Measurements from ENCODE around the gene DNTT. TPM values are rescaled to one million over a fixed set of nuclear protein-coding genes. Genes with fewer than 3 reads are reported as not detected.

Gene DNTT
- polyA plus RNA-seq, 2 donors = not detected

GRCh38 chr10:96352582-96352981 is 48.3 kb downstream of the DNTT start:
- H3K4me3 ChIP-seq (ENCODE audit: low read depth in 1 of 2, low read length in 2 of 2) = no peak overlapping the region
- H3K27ac ChIP-seq (ENCODE audit: low read depth in 2 of 2, low read length in 1 of 2) = no peak overlapping the region
- no peaks in the 10 kb centered on the region for H3K9me3 ChIP-seq (ENCODE audit: control insufficient read depth in 2 of 2, insufficient read depth in 1 of 2, low read depth in 1 of 2, low read length in 1 of 2)
- WGBS, 2 donors = 69 to 70% methylated on average over 4 of the region's 4 CpGs
- no peaks in the 10 kb centered on the region for H3K4me1 ChIP-seq (ENCODE audit: control insufficient read depth in 2 of 2, insufficient read depth in 2 of 2, low read length in 1 of 2)
- H3K27me3 ChIP-seq (ENCODE audit: control insufficient read depth in 1 of 2, insufficient read depth in 2 of 2, low read length in 2 of 2) = no peaks in the 10 kb centered on the region
- H3K36me3 ChIP-seq (ENCODE audit: control insufficient read depth in 2 of 2, insufficient read depth in 2 of 2, low read length in 1 of 2) = no peaks in the 10 kb centered on the region

DNA sequence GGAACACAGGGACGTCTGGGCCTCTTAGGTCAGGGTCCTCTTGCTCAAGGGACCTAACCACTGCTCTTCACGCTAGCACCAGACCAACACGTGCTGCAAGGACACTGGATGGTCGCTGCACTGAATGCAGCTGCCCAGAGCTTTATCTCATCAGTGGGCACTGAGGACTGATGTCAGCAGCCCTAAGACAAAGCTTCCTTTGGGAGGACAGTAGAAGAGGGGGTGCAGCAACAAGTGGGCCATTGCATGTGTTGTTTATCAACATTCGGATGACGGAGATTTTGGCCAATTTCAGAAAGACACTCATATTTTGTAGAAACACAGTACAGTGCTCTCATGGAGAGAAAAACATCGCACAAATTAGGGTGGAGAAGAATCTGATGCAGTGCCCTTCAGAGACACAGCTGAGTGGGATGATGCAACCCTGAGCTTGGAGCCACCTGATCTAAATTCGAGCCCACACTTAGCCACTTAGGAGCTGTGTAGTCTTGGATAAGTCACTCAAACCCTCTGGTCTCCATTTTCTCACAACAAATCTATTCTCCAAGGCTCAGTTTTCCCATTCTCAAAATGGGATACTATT is 52.9 kb downstream of the DNTT start:
- H3K4me3 ChIP-seq (ENCODE audit: low read depth in 1 of 2, low read length in 2 of 2) = no peak overlapping the region
- H3K9me3 ChIP-seq (ENCODE audit: control insufficient read depth in 2 of 2, insufficient read depth in 1 of 2, low read depth in 1 of 2, low read length in 1 of 2) = no peaks in the 10 kb centered on the region
- WGBS, 2 donors = 75 to 77% methylated on average over 8 of the region's 8 CpGs
- H3K36me3 ChIP-seq (ENCODE audit: control insufficient read depth in 2 of 2, insufficient read depth in 2 of 2, low read length in 1 of 2) = no peaks in the 10 kb centered on the region
- H3K27me3 ChIP-seq (ENCODE audit: control insufficient read depth in 1 of 2, insufficient read depth in 2 of 2, low read length in 2 of 2) = no peaks in the 10 kb centered on the region
- H3K27ac ChIP-seq (ENCODE audit: low read depth in 2 of 2, low read length in 1 of 2) = no peak overlapping the region
- H3K4me1 ChIP-seq (ENCODE audit: control insufficient read depth in 2 of 2, insufficient read depth in 2 of 2, low read length in 1 of 2) = no peaks in the 10 kb centered on the region

- no peaks in the 10 kb centered on the region for H3K9me3 ChIP-seq (ENCODE audit: control insufficient read depth in 2 of 2, insufficient read depth in 1 of 2, low read depth in 1 of 2, low read length in 1 of 2)
- no peak within 1 kb of the TSS for H3K4me3 ChIP-seq (ENCODE audit: low read depth in 1 of 2, low read length in 2 of 2)
- 78 to 80% methylated on average over 7 of the region's 7 CpGs for WGBS, 2 donors
- no peaks in the 10 kb centered on the region for H3K4me1 ChIP-seq (ENCODE audit: control insufficient read depth in 2 of 2, insufficient read depth in 2 of 2, low read length in 1 of 2)
- H3K27ac ChIP-seq (ENCODE audit: low read depth in 2 of 2, low read length in 1 of 2) = no peak within 1 kb of the TSS
- no peaks in the 10 kb centered on the region for H3K36me3 ChIP-seq (ENCODE audit: control insufficient read depth in 2 of 2, insufficient read depth in 2 of 2, low read length in 1 of 2)
- H3K27me3 ChIP-seq (ENCODE audit: control insufficient read depth in 1 of 2, insufficient read depth in 2 of 2, low read length in 2 of 2) = no peaks in the 10 kb centered on the region
These were observed 54.8 kb downstream of the DNTT start, which contains the start of gene OPALIN for GRCh38 chr10:96358851-96359540. Gene OPALIN (minus strand): TSS chr10:96359002. CDS start chr10:96358896, 106 bp downstream.

DNA sequence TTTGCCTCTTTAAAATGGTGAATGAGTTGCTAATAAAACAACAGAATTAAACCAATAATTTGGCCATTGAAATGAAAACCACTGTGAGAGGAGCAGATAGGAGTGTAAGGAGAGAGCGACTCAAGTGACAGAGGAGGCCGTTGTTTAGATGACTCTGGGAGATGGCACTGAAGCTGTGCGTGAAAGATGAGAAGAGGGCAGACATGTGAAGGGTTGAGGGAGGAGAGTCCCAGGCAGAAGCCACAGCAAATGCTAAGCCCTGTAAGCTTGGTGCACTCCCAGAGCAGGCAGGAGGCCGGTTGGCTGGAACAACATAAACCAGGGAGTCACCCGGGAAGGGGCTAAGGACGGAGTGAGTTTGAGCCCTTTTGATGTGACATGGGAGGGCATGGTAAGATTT is 55.4 kb downstream of the DNTT start:
- Histone ChIP-seq H3K27me3 (ENCODE audit: control insufficient read depth in 1 of 2, insufficient read depth in 2 of 2, low read length in 2 of 2) (no peaks in the 10 kb centered on the region), H3K4me1 (ENCODE audit: control insufficient read depth in 2 of 2, insufficient read depth in 2 of 2, low read length in 1 of 2) (no peaks in the 10 kb centered on the region), H3K9me3 (ENCODE audit: control insufficient read depth in 2 of 2, insufficient read depth in 1 of 2, low read depth in 1 of 2, low read length in 1 of 2) (no peaks in the 10 kb centered on the region), H3K27ac (ENCODE audit: low read depth in 2 of 2, low read length in 1 of 2) (no peak overlapping the region), H3K36me3 (ENCODE audit: control insufficient read depth in 2 of 2, insufficient read depth in 2 of 2, low read length in 1 of 2) (no peaks in the 10 kb centered on the region), H3K4me3 (ENCODE audit: low read depth in 1 of 2, low read length in 2 of 2) (no peak overlapping the region)
- 81 to 87% methylated on average over 6 of the region's 6 CpGs for WGBS, 2 donors

DNA sequence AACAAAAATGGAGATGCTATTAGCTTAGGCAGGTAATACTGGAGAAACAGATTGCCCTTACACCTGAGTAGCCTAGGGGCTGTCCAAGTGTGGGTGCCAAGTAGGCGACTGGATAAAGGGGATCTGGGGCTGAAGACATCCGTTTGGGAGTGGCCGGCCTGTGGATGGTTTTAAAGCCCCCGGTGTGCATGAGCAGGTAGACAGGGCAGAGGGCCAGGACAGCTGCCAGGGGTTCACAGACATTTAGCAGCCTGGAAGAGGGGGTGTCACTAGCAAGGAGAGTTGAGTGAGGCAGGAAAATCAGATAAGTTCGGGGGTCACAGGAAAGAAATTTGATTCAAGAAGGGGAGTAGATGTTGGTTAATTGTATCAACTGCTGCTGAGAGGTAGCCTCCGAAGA is 56.1 kb downstream of the DNTT start:
- H3K9me3 ChIP-seq (ENCODE audit: control insufficient read depth in 2 of 2, insufficient read depth in 1 of 2, low read depth in 1 of 2, low read length in 1 of 2) = no peaks in the 10 kb centered on the region
- no peaks in the 10 kb centered on the region for H3K27me3 ChIP-seq (ENCODE audit: control insufficient read depth in 1 of 2, insufficient read depth in 2 of 2, low read length in 2 of 2)
- H3K27ac ChIP-seq (ENCODE audit: low read depth in 2 of 2, low read length in 1 of 2) = no peak overlapping the region
- no peaks in the 10 kb centered on the region for H3K4me1 ChIP-seq (ENCODE audit: control insufficient read depth in 2 of 2, insufficient read depth in 2 of 2, low read length in 1 of 2)
- no peak overlapping the region for H3K4me3 ChIP-seq (ENCODE audit: low read depth in 1 of 2, low read length in 2 of 2)
- 90 to 94% methylated on average over 6 of the region's 6 CpGs for WGBS, 2 donors
- no peaks in the 10 kb centered on the region for H3K36me3 ChIP-seq (ENCODE audit: control insufficient read depth in 2 of 2, insufficient read depth in 2 of 2, low read length in 1 of 2)

DNA sequence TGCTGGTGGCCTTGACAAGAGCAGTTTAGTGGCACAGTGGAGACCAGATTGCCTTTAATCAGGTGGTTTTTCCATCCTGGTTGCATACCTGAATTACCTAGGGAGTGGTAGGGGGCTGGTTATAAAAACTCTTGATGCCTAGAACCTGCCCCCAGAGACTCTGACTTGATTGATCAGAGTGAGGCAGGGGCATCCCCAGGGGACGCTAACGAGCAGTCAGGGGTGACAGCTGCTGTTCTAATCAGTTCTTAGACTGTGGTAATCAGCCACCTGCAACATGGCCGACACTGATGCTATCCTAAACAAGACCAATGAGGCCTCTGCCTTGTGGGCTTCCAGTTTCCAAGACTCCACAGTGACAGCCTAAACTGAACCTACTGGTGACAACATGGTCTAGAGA is 56.5 kb downstream of the DNTT start:
- no peaks in the 10 kb centered on the region for H3K27me3 ChIP-seq (ENCODE audit: control insufficient read depth in 1 of 2, insufficient read depth in 2 of 2, low read length in 2 of 2)
- H3K4me3 ChIP-seq (ENCODE audit: low read depth in 1 of 2, low read length in 2 of 2) = no peak overlapping the region

GRCh38 chr10:96365571-96365970 is 61.3 kb downstream of the DNTT start:
- H3K27ac ChIP-seq (ENCODE audit: low read depth in 2 of 2, low read length in 1 of 2) = no peak overlapping the region
- 90% methylated on average over 3 of the region's 3 CpGs for WGBS, 2 donors

More for the DNA sequence above, 56.5 kb downstream of the DNTT start:
- no peaks in the 10 kb centered on the region for H3K4me1 ChIP-seq (ENCODE audit: control insufficient read depth in 2 of 2, insufficient read depth in 2 of 2, low read length in 1 of 2)
- WGBS, 2 donors = 75 to 78% methylated on average over 3 of the region's 3 CpGs
- H3K36me3 ChIP-seq (ENCODE audit: control insufficient read depth in 2 of 2, insufficient read depth in 2 of 2, low read length in 1 of 2) = no peaks in the 10 kb centered on the region
- H3K27ac ChIP-seq (ENCODE audit: low read depth in 2 of 2, low read length in 1 of 2) = no peak overlapping the region
- no peaks in the 10 kb centered on the region for H3K9me3 ChIP-seq (ENCODE audit: control insufficient read depth in 2 of 2, insufficient read depth in 1 of 2, low read depth in 1 of 2, low read length in 1 of 2)

GRCh38 chr10:96366508-96366907 is 62.3 kb downstream of the DNTT start:
- 35 to 49% methylated on average over 3 of the region's 3 CpGs for WGBS, 2 donors

More at GRCh38 chr10:96365571-96365970, 61.3 kb downstream of the DNTT start:
- no peaks in the 10 kb centered on the region for H3K36me3 ChIP-seq (ENCODE audit: control insufficient read depth in 2 of 2, insufficient read depth in 2 of 2, low read length in 1 of 2)
- no peaks in the 10 kb centered on the region for H3K4me1 ChIP-seq (ENCODE audit: control insufficient read depth in 2 of 2, insufficient read depth in 2 of 2, low read length in 1 of 2)
- H3K27me3 ChIP-seq (ENCODE audit: control insufficient read depth in 1 of 2, insufficient read depth in 2 of 2, low read length in 2 of 2) = no peaks in the 10 kb centered on the region
- H3K9me3 ChIP-seq (ENCODE audit: control insufficient read depth in 2 of 2, insufficient read depth in 1 of 2, low read depth in 1 of 2, low read length in 1 of 2) = no peaks in the 10 kb centered on the region
- H3K4me3 ChIP-seq (ENCODE audit: low read depth in 1 of 2, low read length in 2 of 2) = no peak overlapping the region

DNA sequence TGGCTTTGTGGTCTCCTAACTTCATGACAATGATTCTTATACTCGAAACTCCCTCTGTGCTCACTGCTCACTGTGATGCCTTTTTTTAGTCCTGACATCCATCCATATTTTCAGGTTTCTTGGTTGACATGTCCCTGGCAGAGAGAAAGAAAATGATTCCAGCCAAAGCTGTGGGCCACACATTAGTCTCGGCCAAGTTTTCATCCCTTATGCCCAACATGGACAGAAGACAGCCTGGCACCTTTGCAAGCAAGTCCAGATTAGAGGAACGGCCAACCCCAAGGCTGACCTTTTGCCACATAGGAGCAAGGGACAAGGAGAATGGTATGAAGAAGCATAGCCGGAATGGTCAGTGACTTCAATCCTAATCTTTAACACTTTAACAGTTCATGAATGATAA is 63.2 kb downstream of the DNTT start:
- H3K27ac ChIP-seq (ENCODE audit: low read depth in 2 of 2, low read length in 1 of 2) = no peak overlapping the region
- no peaks in the 10 kb centered on the region for H3K4me1 ChIP-seq (ENCODE audit: control insufficient read depth in 2 of 2, insufficient read depth in 2 of 2, low read length in 1 of 2)
- no peaks in the 10 kb centered on the region for H3K36me3 ChIP-seq (ENCODE audit: control insufficient read depth in 2 of 2, insufficient read depth in 2 of 2, low read length in 1 of 2)
- H3K9me3 ChIP-seq (ENCODE audit: control insufficient read depth in 2 of 2, insufficient read depth in 1 of 2, low read depth in 1 of 2, low read length in 1 of 2) = no peaks in the 10 kb centered on the region
- 79% methylated on average over 4 of the region's 4 CpGs for WGBS, 2 donors
- H3K27me3 ChIP-seq (ENCODE audit: control insufficient read depth in 1 of 2, insufficient read depth in 2 of 2, low read length in 2 of 2) = no peaks in the 10 kb centered on the region
- no peak overlapping the region for H3K4me3 ChIP-seq (ENCODE audit: low read depth in 1 of 2, low read length in 2 of 2)

More at GRCh38 chr10:96366508-96366907, 62.3 kb downstream of the DNTT start:
- Histone ChIP-seq H3K9me3 (ENCODE audit: control insufficient read depth in 2 of 2, insufficient read depth in 1 of 2, low read depth in 1 of 2, low read length in 1 of 2) (no peaks in the 10 kb centered on the region), H3K27ac (ENCODE audit: low read depth in 2 of 2, low read length in 1 of 2) (no peak overlapping the region), H3K36me3 (ENCODE audit: control insufficient read depth in 2 of 2, insufficient read depth in 2 of 2, low read length in 1 of 2) (no peaks in the 10 kb centered on the region), H3K4me1 (ENCODE audit: control insufficient read depth in 2 of 2, insufficient read depth in 2 of 2, low read length in 1 of 2) (no peaks in the 10 kb centered on the region), H3K27me3 (ENCODE audit: control insufficient read depth in 1 of 2, insufficient read depth in 2 of 2, low read length in 2 of 2) (no peaks in the 10 kb centered on the region), H3K4me3 (ENCODE audit: low read depth in 1 of 2, low read length in 2 of 2) (no peak overlapping the region)

DNA sequence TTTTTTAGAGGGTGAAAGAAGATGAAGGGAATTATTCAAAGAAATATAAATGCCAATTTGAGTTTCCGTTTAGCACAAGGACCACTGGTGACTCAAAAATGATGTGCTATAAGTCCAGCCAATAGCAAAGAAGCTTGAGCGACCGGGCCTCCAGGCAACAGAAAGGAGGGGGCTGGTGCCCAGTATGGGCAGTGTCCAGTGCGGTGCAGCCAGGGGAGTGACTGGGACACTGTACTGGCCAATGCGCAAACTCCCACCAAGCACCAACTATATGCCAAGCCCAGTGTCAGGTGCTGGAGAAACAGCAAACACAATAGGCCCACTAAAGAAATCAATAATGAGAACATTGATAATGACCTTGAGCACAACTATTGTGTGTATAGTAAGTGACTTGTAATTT is 64.7 kb downstream of the DNTT start:
- H3K9me3 ChIP-seq (ENCODE audit: control insufficient read depth in 2 of 2, insufficient read depth in 1 of 2, low read depth in 1 of 2, low read length in 1 of 2) = no peaks in the 10 kb centered on the region
- WGBS, 2 donors = 90 to 91% methylated on average over 5 of the region's 5 CpGs
- H3K4me3 ChIP-seq (ENCODE audit: low read depth in 1 of 2, low read length in 2 of 2) = no peak overlapping the region
- no peaks in the 10 kb centered on the region for H3K4me1 ChIP-seq (ENCODE audit: control insufficient read depth in 2 of 2, insufficient read depth in 2 of 2, low read length in 1 of 2)
- H3K27me3 ChIP-seq (ENCODE audit: control insufficient read depth in 1 of 2, insufficient read depth in 2 of 2, low read length in 2 of 2) = no peaks in the 10 kb centered on the region
- H3K36me3 ChIP-seq (ENCODE audit: control insufficient read depth in 2 of 2, insufficient read depth in 2 of 2, low read length in 1 of 2) = no peaks in the 10 kb centered on the region
- H3K27ac ChIP-seq (ENCODE audit: low read depth in 2 of 2, low read length in 1 of 2) = no peak overlapping the region
